OCI-M2 (cell line): Measurements from ENCODE around the gene SGPP1.
"Not testable (repeated sequence)": the region's sequence is repeated elsewhere in the genome, so short reads cannot be mapped to it uniquely, and the experiment has no call there.

Experiments
- DNase-seq: peaks from one replicate; lab custom pipeline; 2025; ENCODE audit not compliant: unreplicated experiment; lab: John Stamatoyannopoulos, UW

The SGPP1 gene

DNA sequence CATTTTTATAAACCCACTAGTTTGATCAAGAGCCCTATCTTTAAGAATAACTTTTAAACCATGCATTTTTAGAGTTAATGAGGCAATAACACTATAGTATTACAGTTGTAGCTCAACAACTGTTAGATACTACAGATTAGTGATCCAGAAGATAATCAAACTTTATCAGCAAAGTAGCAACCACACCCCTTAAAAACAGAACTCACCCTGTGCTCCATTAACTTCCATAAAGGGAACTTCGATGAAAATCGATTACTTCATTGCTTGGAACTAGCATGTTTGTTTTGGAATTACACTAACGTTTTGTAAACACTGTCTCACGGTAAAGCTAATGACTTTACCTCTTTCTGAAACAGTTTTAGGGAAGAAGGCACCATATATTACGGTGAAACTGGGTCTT lies 1.4 kb downstream of the SGPP1 start:
- DNase-seq = no peak

DNA sequence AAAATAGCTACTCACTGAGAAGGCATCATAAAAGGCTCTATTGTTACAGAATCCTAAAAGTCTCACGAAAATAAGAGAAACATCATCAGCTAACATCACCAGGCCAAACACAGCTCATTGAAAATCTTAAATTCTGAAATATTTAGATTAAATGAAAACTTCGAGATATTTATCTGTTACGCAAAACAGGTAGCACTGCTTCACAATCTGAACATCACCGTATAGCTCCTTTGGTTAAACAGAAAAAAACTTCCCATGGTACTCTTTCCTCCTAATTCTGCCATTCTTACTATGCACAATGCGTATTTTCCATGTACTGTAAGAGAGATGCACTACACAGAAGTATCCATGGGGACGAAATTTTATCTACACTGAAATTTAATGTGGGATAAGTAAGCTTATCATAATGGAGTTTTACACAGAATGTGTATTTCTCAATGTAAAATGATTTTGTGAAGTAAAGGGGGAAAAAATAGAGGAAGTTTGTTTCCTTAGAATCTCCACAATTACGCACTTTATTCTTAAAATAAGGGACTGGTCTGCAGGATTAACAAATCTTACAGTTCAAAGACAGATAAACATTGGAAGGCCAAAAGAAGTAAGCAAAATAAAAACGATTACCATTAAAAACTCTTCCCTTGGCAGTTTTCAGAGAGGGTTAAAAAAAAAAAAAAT lies 1.9 kb downstream of the SGPP1 start:
- DNase-seq = no peak

- no peak for DNase-seq
Observed at GRCh38 chr14:63717702-63718101, 10.2 kb downstream of the SGPP1 start.

GRCh38 chr14:63715360-63715759 lies 12.5 kb downstream of the SGPP1 start:
- DNase-seq = no peak

DNA sequence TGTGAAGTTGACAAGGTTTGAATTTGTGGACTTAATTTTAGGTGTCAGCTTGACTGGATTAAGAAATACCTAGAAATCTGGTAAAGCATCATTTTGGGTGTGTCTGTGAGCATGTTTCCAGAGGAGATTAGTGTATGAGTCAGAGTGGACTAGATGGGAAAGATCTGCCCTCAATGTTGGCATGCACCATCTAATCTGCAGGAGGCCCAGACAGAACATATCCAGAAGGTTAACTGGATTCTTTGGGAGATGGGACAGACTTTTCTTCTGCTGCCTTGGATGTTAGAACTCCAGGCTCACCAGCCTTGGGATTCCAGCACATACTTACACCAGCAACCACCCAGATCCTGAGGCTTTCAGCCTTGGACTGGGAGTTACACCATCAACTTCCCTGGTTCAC lies 14.1 kb downstream of the SGPP1 start:
- no peak for DNase-seq

GRCh38 chr14:63713058-63713457 lies 14.8 kb downstream of the SGPP1 start:
- no peak for DNase-seq

GRCh38 chr14:63712123-63712522 lies 15.7 kb downstream of the SGPP1 start:
- no peak for DNase-seq

GRCh38 chr14:63710497-63710896 lies 17.4 kb downstream of the SGPP1 start:
- no peak for DNase-seq

- DNase-seq = no peak
Observed at GRCh38 chr14:63709589-63709988, 18.3 kb downstream of the SGPP1 start.

DNA sequence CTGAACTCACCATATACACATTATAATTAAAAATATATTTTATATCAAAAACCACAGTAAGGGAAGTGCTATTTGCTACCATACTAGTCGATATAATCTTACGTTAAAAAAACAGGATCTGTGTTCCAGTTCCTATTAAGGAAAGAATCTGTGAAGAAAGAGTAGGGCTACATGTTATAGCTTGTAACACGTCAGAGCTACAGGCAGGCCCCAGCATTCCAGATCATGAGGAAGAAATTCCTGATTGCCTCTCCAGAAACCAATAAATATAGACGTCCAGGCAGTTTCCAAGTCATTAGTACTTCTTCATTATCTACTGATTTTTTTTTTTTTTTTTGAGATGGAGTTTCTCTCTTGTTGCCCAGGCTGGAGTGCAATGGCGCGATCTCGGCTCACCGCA lies 20.6 kb downstream of the SGPP1 start:
- no peak for DNase-seq

- DNase-seq = no peak
Observed at GRCh38 chr14:63705561-63706070, 22.2 kb downstream of the SGPP1 start.

DNA sequence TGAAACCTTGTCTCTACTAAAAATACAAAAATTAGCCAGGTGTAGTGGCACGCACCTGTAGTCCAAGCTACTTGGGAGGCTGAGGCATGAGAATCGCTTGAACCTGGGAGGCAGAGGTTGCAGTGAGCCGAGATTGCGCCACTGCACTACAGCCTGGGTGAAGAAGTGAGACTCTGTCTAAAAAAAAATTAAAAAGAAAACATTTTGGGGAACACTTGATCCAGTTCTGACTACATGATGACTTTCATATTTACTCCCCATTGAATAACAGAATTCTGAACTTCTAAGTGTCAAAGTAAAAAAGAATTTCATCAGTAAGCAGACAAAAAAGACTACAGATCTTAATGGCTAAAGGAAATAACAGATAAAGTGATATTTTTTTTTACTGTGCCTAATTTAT lies 25.3 kb downstream of the SGPP1 start:
- DNase-seq = not testable (repeated sequence)

- DNase-seq = peak; percentile 56
Observed at GRCh38 chr14:63701606-63702299, 26.1 kb downstream of the SGPP1 start.

GRCh38 chr14:63692310-63693020 lies 35.4 kb downstream of the SGPP1 start:
- no peak for DNase-seq

DNA sequence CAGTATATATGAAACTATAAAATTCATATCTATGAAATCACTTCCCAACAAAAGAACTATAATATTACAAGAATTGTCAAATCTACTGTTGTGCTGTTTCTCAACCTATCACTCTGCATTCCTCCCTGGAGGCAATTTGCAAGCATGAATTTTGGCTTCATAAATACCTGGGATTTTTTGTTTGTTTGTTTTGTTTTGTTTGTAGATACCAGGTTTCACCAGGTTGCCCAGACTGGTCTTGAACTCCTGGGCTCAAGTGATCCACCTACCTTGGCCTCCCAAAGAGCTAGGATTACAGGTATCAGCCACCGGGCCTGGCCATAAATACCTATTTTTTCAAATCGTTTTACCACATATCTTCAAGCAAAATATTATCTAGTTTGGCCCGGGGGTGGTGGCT lies 38.7 kb downstream of the SGPP1 start:
- DNase-seq = no peak

GRCh38 chr14:63686926-63687325 lies 40.9 kb downstream of the SGPP1 start:
- DNase-seq = no peak

DNA sequence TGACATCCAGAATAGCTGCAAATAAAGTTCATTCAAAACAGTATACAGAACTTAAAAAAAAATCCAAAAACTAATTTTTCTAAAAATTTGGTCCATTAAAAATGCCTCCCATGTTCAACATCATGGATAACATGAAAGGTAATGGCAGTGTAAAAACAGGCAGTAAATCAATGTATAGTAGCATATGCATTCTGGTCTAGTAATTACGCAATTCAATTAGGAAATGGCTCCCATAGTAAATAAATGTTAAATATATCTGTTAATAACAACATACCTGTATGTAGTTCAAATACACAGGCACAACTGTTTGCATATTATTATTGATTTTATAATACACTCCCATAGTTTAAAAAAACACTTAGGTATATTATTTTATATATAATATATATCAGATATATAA lies 42.5 kb downstream of the SGPP1 start:
- no peak for DNase-seq

DNA sequence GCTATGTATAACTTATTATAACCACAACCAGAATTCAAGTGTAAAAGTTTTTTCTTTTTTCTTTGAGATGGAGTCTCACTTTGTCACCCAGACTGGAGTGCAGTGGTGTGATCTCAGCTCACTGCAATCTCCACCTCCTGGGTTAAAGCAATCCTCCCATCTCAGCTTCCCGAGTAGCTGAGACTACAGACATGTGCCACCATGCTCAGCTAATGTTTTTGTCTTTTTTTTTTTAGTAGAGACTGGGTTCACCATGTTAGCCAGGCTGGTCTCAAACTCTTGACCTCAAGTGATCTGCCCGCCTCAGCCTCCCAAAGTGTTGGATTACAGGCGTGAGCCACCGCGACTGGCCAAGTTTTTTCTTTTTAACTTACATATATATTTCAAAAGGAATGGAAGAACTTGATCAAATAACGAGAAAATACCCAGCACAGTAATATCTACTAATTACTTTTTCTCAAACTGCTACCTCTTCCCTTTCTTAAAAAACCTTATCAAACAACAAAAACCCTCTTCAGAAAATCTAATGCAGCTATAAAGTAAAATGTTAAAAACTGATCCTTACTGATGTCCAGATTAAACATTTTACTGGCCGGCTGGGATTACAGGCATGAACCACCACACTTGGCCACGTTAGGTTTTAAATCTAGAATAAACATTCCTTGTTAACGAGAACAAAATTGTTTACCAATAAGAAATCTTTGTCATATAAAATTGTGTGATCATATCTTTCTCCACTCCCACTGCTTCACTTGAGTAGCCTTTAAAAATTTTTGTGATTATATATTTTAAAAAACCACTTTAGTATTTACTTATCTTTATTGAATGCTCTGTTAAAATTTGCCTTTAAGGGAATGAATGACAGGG lies 44.9 kb downstream of the SGPP1 start:
- DNase-seq = no peak

DNA sequence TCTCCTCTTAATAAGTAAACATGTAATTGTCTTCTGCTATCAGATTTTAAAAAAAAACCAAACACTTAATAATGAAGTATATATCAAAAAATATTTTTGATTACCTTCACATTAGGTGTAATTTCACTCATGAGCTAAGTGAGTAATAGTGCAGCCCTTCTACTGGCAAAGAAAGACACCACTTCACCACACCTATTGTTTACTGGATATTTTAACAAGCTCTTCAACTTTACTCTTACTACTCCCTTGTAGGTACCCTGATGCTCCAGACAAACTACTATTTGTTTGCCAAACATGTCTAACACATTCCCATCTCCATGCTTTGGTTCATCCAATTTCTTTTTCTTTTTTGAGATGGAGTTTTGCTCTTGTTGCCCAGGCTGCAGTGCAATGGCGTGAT lies 49.3 kb downstream of the SGPP1 start:
- no peak for DNase-seq

GRCh38 chr14:63677891-63678379 lies 49.9 kb downstream of the SGPP1 start:
- no peak for DNase-seq

- DNase-seq = no peak
Observed at GRCh38 chr14:63676615-63677014, 51.2 kb downstream of the SGPP1 start.
